Colonic mucosa (tissue), 4 donors: ENCODE measurements around the gene TNFRSF1A. TPM values are rescaled to one million over a fixed set of nuclear protein-coding genes. Genes with fewer than 3 reads are reported as not detected.

Experiments
- DNase-seq: peaks from one replicate; pipeline ENCODE4 v3.0.0-alpha.2; 2020
- H3K27ac ChIP-seq: fragments of 200-600 bp; one replicate; pipeline ENCODE4 v1.8.0; 2021
- H3K27me3 ChIP-seq: fragments of 200-600 bp; one replicate; pipeline ENCODE4 v1.8.0; 2021
- H3K36me3 ChIP-seq: fragments of 200-600 bp; one replicate; pipeline ENCODE4 v1.8.0; 2021
- H3K4me1 ChIP-seq: fragments of 200-600 bp; one replicate; pipeline ENCODE4 v1.8.0; 2021; ENCODE audit warnings: mild to moderate bottlenecking
- H3K4me3 ChIP-seq: fragments of 200-600 bp; one replicate; pipeline ENCODE4 v1.8.0; 2021
- H3K9ac ChIP-seq, 2 donors: one replicate each; pipeline ENCODE4 v1.7.0; 2013; ENCODE audit warnings: control low read depth in 2 of 2, low read depth in 2 of 2, low read length in 2 of 2
- H3K9me3 ChIP-seq: fragments of 200-600 bp; one replicate; pipeline ENCODE4 v1.8.0; 2021
- intact Hi-C: fragments of 100-400 bp; cut with DNase I; formaldehyde crosslinking; loops from one replicate; pipeline ENCODE4 v1.14.1; 2022
- total RNA-seq, 2 donors: library from RNA; stranded (reverse); fragmentation: NEBNext Ultra II Directional in 1 of 2; extraction: Animal tissue kit (Norgen Biotek cat#: 25700) in 1 of 2; gene quantifications; one replicate each; pipeline ENCODE4 v1.2.1, GENCODE V29; 2021
- TF ChIP-seq, protein P1 (sequence below): fragments of 200-600 bp; IDR thresholded peaks from one replicate; pipeline ENCODE4 v1.8.0; 2022; ENCODE audit warnings: antibody characterized with exemption, mild to moderate bottlenecking
- donor health status: healthy.
- donor health status: DM: no; HTN: no; CAD: no.
- donor health status: DM: no; HTN: no; CAD: no.

TNFRSF1A gene
- total RNA-seq, 2 donors from 2014 or later, result 116 to 164 TPM

DNA sequence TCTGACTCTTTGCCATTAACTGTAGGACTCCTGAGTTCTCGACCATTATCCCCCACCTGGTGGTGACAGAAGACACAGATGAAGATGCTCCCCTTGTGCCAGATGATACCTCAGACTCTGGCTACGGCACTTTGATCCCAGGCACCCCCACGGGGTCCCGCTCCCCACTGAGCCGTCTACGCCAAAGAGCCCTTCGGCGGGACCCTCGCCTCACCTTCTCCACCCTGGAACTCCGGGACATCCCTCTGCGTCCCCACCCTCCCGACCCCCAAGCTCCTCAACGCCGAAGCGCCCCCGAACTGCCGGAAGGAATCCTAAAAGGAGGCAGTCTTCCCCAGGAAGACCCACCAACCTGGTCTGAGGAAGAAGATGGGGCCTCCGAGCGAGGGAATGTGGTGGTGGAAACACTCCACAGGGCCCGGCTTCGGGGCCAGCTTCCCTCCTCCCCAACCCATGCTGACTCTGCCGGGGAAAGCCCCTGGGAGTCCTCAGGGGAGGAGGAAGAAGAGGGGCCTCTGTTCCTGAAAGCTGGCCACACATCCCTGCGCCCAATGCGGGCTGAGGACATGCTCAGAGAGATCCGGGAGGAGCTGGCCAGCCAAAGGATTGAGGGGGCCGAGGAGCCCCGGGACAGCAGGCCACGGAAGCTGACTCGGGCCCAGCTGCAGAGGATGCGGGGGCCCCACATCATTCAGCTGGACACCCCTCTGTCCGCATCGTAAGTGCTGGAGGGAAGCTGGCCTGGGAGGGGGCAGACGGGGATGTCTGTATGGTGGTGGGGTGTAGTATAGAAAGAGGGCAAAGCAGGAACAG lies 14.4 kb downstream of the TNFRSF1A start:
- peak overlapping the region; percentile 5 to 61 for H3K9ac ChIP-seq
- DNase-seq, result no peak
- intact Hi-C loops, result loop anchor here (5.0 kb wide), 1 partner anchor 60 kb away; no protein-coding TSS in a partner anchor
- H3K36me3 ChIP-seq, result peaks cover 31% of the 10 kb centered on the region
- peaks cover 8% of the 10 kb centered on the region for H3K4me1 ChIP-seq
- H3K27ac ChIP-seq, result peak overlapping the region; percentile 60
- TF ChIP-seq, protein P1, sequence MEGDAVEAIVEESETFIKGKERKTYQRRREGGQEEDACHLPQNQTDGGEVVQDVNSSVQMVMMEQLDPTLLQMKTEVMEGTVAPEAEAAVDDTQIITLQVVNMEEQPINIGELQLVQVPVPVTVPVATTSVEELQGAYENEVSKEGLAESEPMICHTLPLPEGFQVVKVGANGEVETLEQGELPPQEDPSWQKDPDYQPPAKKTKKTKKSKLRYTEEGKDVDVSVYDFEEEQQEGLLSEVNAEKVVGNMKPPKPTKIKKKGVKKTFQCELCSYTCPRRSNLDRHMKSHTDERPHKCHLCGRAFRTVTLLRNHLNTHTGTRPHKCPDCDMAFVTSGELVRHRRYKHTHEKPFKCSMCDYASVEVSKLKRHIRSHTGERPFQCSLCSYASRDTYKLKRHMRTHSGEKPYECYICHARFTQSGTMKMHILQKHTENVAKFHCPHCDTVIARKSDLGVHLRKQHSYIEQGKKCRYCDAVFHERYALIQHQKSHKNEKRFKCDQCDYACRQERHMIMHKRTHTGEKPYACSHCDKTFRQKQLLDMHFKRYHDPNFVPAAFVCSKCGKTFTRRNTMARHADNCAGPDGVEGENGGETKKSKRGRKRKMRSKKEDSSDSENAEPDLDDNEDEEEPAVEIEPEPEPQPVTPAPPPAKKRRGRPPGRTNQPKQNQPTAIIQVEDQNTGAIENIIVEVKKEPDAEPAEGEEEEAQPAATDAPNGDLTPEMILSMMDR, result no peak
- no peak overlapping the region for H3K4me3 ChIP-seq
- no peaks in the 10 kb centered on the region for H3K27me3 ChIP-seq
- H3K9me3 ChIP-seq, result no peaks in the 10 kb centered on the region

DNA sequence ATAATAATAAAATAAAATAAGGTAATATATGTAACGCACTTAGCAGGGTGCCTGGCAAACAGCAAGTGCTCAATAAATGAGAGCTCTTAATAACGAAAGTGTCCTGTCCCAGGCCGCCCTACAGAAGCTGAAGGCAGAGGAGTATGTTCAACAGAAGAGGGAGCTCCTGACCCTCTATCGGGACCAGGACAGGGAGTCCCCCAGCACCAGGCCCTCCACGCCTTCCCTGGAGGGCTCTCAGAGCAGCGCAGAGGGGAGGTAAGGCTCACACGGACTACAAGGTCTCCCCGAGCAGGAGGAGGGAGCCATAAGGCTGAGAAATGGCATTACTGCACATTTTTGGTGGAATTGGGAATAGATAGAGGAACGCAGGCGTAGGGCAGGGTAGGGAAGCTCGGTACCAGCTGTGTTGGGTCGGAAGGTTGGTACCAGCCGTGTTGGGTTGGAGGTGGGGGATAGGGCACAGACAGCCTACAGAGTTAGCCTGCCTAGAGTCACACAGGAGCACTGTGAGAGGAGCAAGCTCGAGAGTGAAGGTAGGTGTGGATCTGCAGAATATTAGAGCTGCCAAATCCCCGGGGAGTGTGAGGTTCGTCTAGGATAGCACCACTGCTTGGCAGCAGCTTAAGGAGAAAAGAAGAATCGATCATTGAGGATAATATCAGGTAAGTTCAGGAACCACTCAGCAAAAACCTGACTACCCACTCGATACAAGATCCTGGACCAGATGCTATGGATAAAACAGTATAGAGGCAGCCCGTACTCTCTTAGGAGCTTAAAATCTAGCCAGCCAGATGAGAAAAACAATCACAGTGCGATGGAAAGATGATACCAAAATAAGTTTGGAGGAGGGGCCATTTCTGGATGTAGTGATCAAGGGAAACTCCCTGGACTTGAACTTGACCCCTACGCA lies 15.3 kb downstream of the TNFRSF1A start:
- H3K9me3 ChIP-seq, result no peaks in the 10 kb centered on the region
- no peak overlapping the region for H3K4me3 ChIP-seq
- intact Hi-C loops, result loop anchor here (5.0 kb wide), 1 partner anchor 61 kb away; no protein-coding TSS in a partner anchor
- TF ChIP-seq, protein P1, result peak; percentile 25
- peak overlapping the region; percentile 14 to 61 for H3K9ac ChIP-seq
- peaks cover 29% of the 10 kb centered on the region for H3K36me3 ChIP-seq
- H3K27me3 ChIP-seq, result no peaks in the 10 kb centered on the region
- no peak for DNase-seq
- peak overlapping the region; percentile 60 for H3K27ac ChIP-seq
- peaks cover 8% of the 10 kb centered on the region for H3K4me1 ChIP-seq

DNA sequence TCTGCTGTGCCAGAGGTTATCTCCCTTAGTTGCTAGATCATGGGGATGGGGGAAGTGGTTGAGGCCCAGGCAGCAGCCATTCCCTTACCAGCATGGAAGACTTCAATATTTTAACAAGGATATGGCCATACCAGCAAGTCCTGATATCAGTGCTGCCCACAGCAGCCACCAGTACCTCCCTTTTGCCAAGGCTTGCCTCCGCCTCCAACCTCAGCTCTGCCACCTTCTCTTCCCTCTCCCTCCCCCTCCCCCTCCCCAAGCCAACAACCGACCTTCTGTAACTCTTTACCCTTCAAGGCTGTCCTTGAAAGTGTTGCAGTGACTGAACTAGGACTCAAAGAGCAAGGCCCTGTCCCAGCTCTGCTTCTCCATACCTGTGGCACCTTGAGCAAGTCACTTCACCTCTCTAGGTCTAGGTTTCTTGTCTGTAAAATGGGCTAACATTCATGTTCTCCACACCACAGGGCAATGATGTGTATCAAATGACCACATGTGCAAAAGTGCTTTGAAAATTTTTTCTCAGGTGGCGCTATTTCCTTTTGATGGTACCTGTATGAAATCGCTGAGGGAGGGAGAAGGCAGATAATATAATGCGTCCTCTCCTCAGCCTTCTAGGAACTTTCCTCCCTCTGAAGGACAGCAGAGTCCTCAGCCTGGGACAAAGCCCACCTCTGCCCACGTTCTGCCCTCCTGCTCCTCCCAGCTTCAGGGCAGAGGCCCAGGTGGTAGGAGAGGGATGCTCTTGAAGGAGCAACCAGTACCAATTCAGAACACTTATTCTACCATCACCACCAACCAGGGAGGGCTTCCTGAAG lies 16.7 kb downstream of the TNFRSF1A start:
- TF ChIP-seq, protein P1, result no peak
- peaks cover 18% of the 10 kb centered on the region for H3K36me3 ChIP-seq
- H3K9ac ChIP-seq, result peak overlapping the region in 1 of 2 donors; percentile 8
- H3K27ac ChIP-seq, result peak overlapping the region; percentile 78
- peaks cover 8% of the 10 kb centered on the region for H3K4me1 ChIP-seq
- no peaks in the 10 kb centered on the region for H3K27me3 ChIP-seq
- H3K4me3 ChIP-seq, result no peak overlapping the region
- intact Hi-C loops, result loop anchor here (5.0 kb wide), 2 partner anchors 62 to 137 kb away; no protein-coding TSS in a partner anchor
- DNase-seq, result no peak
- H3K9me3 ChIP-seq, result no peaks in the 10 kb centered on the region

DNA sequence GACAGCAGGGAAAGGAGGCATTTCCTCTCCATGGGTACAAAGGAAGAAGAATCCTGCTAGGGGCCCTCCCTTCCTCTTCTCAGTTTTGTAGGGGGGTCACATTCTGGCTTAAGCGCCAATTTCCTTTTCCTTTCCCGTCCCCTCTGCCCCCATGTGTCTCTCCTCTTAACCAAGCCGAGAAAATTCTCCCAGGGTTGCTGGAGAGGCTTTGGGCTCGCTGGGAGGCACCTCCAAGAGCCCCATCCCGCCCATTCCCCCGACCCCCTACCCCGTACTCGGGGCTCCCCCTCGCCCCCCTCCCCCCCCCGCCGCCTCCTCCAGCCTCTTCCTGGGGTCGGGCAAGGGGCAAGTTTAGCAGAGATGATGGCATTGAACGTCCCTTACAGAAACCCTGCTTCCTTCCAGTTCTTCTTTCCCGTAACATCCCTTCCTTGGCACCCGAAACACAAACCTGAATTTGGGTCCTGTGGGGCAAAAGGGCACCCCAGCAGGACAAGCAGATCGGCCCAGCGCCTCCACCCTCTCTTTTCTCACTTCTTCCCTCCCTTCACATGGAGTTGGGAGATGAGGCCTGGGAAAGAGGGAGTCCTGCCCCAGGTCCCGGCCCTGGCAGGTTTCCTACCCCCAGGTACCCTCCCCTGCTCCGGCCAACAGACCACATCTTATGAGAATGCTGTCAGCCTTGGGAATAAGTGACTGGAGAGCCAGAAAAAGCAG lies 17.7 kb downstream of the TNFRSF1A start:
- Histone ChIP-seq H3K27me3 (no peaks in the 10 kb centered on the region), H3K4me3 (no peak overlapping the region), H3K9me3 (no peaks in the 10 kb centered on the region), H3K9ac (peak overlapping the region in 1 of 2 donors; percentile 38), H3K27ac (peak overlapping the region; percentile 78), H3K36me3 (peaks cover 9% of the 10 kb centered on the region), H3K4me1 (peaks cover 8% of the 10 kb centered on the region)
- TF ChIP-seq, protein P1, result no peak
- DNase-seq, result no peak
- intact Hi-C loops, result loop anchor here (5.0 kb wide), 1 partner anchor 138 kb away; no protein-coding TSS in a partner anchor
